PFSK-1 (cell line): ENCODE data around the gene GALNT10.

Experiments used
- POLR2AphosphoS5 ChIP-seq: IDR thresholded peaks from 2 replicates; pipeline ENCODE4 v1.6.1; 2012; ENCODE audit warnings: low read depth, mild to moderate bottlenecking, control low read depth, low read length, moderate library complexity
- SIN3A ChIP-seq: IDR thresholded peaks from 2 replicates; pipeline ENCODE4 v1.6.1; 2012; ENCODE audit warnings: mild to moderate bottlenecking, low read length, moderate library complexity, borderline replicate concordance; ENCODE audit not compliant: insufficient read depth
- TAF1 ChIP-seq: IDR thresholded peaks from 2 replicates; pipeline ENCODE4 v1.6.1; 2012; ENCODE audit warnings: low read length, control low read depth, borderline replicate concordance; ENCODE audit not compliant: insufficient read depth
- TF ChIP-seq, protein P1 (sequence below), 2 experiments: IDR thresholded peaks; 2 replicates each; pipeline versions ENCODE4 v1.6.1 to v1.8.0; 2011 to 2012; ENCODE audit warnings: low read depth in 2 of 2, low read length in 2 of 2, control low read depth in 1 of 2, inconsistent platforms in 1 of 2, mild to moderate bottlenecking in 1 of 2, moderate library complexity in 1 of 2; ENCODE audit not compliant: insufficient read depth in 1 of 2

DNA sequence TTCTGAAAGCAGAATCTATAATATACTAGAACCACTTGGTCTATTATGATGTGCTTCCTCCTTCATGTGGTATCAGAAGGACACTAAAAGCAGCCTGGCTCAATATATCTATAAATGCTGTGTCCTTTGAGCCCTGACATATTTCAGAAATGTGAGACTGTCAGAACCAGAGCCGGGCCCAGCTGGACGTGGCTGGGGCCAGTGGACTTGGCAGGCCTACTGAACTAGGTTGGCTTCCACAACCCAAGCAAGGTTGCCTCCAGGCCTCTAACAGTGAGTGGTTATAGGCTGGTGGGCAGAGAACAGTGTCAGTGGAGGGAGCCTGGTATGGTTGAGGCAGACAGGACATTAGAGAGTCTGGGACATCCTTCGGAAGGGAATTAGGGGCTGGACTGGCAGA, 78.9 kb downstream of the GALNT10 start:
- TF ChIP-seq POLR2AphosphoS5: no peak
- TF ChIP-seq TAF1: no peak
- TF ChIP-seq, protein P1, sequence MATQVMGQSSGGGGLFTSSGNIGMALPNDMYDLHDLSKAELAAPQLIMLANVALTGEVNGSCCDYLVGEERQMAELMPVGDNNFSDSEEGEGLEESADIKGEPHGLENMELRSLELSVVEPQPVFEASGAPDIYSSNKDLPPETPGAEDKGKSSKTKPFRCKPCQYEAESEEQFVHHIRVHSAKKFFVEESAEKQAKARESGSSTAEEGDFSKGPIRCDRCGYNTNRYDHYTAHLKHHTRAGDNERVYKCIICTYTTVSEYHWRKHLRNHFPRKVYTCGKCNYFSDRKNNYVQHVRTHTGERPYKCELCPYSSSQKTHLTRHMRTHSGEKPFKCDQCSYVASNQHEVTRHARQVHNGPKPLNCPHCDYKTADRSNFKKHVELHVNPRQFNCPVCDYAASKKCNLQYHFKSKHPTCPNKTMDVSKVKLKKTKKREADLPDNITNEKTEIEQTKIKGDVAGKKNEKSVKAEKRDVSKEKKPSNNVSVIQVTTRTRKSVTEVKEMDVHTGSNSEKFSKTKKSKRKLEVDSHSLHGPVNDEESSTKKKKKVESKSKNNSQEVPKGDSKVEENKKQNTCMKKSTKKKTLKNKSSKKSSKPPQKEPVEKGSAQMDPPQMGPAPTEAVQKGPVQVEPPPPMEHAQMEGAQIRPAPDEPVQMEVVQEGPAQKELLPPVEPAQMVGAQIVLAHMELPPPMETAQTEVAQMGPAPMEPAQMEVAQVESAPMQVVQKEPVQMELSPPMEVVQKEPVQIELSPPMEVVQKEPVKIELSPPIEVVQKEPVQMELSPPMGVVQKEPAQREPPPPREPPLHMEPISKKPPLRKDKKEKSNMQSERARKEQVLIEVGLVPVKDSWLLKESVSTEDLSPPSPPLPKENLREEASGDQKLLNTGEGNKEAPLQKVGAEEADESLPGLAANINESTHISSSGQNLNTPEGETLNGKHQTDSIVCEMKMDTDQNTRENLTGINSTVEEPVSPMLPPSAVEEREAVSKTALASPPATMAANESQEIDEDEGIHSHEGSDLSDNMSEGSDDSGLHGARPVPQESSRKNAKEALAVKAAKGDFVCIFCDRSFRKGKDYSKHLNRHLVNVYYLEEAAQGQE (IDR thresholded peaks at IDR 0.05; ENCODE audit: insufficient read depth in 1 of 2, low read depth in 2 of 2, low read length in 2 of 2): no peak
- no peak for TF ChIP-seq SIN3A
